H1 (cell line): Measurements from ENCODE around the gene COL12A1. TPM values are rescaled to one million over a fixed set of nuclear protein-coding genes. Genes with fewer than 3 reads are reported as not detected.

Source experiments
- CREB1 ChIP-seq: IDR thresholded peaks from 2 replicates; pipeline ENCODE4 v1.6.1; 2012; ENCODE audit warnings: inconsistent platforms
- MAFK ChIP-seq: IDR thresholded peaks from 2 replicates; pipeline ENCODE4 v1.6.1; 2012; ENCODE audit warnings: low read depth, mild to moderate bottlenecking, improper control_type of control experiment, low read length
- NANOG ChIP-seq: IDR thresholded peaks from 2 replicates; pipeline ENCODE4 v1.6.1; 2011; ENCODE audit warnings: low read length, low read depth, mild to moderate bottlenecking, inconsistent platforms; ENCODE audit not compliant: insufficient read depth, poor library complexity, severe bottlenecking
- POLR2AphosphoS5 ChIP-seq: IDR thresholded peaks from 2 replicates; pipeline ENCODE4 v1.6.1; 2011; ENCODE audit warnings: low read depth, low read length
- POU5F1 ChIP-seq: IDR thresholded peaks from 2 replicates; pipeline ENCODE4 v1.6.1; 2011; ENCODE audit warnings: low read depth, mild to moderate bottlenecking, low read length, moderate library complexity
- polyA plus RNA-seq, 7 experiments: library from polyadenylated mRNA; depleted of rRNA in 3 of 7; stranded (reverse) in 5 of 7; unstranded in 2 of 7; fragments of >200 nt in 5 of 7; fragments of 200-250 nt in 2 of 7; gene quantifications; 1 replicate in 5 of 7; 2 replicates in 1 of 7; 4 replicates in 1 of 7; pipeline versions ENCODE4 v1.2.1 to v1.2.3, GENCODE V29; 2011 to 2013; ENCODE audit warnings: missing spikeins in 2 of 7, mixed read lengths in 2 of 7
- total RNA-seq: library from RNA; stranded (reverse); fragmentation: NEBNext Ultra II Directional; extraction: Animal tissue kit (Norgen Biotek cat#: 25700); gene quantifications from 2 replicates; pipeline ENCODE4 v1.2.1, GENCODE V29; 2021

COL12A1 gene
- total and polyA plus RNA-seq, 2 of the 8 experiments (the other 6 are each of a cell fraction or from before 2014, with no cell fraction given): 1.4 to 4.7 TPM

DNA sequence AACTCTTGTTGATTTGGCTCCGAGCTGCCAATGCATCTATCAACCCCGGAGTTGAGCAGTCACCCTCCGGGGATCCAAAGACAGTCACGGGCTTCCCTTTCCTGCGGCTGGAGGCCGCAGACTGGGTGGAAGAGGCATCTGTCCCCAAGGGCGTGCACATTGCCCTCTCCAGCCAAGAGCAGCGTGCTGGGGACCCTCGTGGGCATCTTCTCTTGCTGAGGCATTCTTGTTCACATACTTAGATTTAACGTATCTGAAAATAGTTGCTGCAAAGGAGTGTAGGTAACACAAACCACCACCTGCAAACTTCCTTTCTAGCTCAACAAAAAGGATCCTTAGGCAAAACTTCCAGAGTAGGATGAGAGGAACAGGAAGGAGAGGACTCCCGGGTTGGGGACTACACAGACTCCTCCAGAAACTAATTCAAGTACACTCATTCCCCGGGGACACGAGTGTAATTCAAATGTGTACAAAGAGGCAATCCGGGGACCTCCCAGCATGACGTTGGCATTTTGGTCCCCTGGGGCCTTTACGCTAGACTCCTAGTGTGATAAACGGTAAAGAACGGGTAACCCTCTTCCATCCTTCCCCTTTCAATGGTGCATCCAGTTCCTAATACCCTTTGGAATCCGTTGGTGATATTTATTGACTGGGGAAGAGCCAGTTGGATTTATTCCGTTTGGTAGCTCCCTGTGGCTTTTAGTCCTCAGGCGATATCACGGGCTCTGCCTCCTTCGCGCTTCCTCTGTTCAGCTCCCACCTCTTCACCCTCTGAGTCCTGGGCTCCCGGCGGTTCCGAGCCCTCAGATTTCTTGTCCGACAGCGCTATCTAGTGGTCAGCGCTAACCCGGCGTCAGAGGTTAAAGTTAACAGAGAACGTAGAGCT, 2.7 kb upstream of the COL12A1 start (continued):
- TF ChIP-seq NANOG: no peak
- TF ChIP-seq POLR2AphosphoS5: no peak
- no peak for TF ChIP-seq POU5F1
- TF ChIP-seq CREB1: no peak
- no peak for TF ChIP-seq MAFK
